HG02588 (cell line): ENCODE measurements around the gene C5orf58.

Source experiments
- ATAC-seq: cut with Tn5 transposase; IDR thresholded peaks from one replicate; pipeline ENCODE4 v1.9.1; 2021; ENCODE audit warnings: mild to moderate bottlenecking, moderate library complexity; ENCODE audit not compliant: unreplicated experiment

C5orf58 gene

GRCh38 chr5:170278611-170279458 lies 46.0 kb downstream of the C5orf58 start:
- ATAC-seq = peak; percentile 89

GRCh38 chr5:170279459-170279817 lies 46.7 kb downstream of the C5orf58 start:
- no peak for ATAC-seq

- ATAC-seq = no peak
Measured at GRCh38 chr5:170280011-170280493, 47.3 kb downstream of the C5orf58 start.

GRCh38 chr5:170283296-170283695 lies 50.5 kb downstream of the C5orf58 start:
- ATAC-seq = no peak

GRCh38 chr5:170284231-170284630 lies 51.4 kb downstream of the C5orf58 start:
- no peak for ATAC-seq

- ATAC-seq = no peak
Measured at GRCh38 chr5:170285181-170285580, 52.4 kb downstream of the C5orf58 start.

GRCh38 chr5:170286386-170286925 lies 53.7 kb downstream of the C5orf58 start:
- ATAC-seq = no peak

- no peak for ATAC-seq
Measured at GRCh38 chr5:170287532-170287931, 54.7 kb downstream of the C5orf58 start.

- no peak for ATAC-seq
Measured at GRCh38 chr5:170288151-170288550, 55.4 kb downstream of the C5orf58 start.

GRCh38 chr5:170288551-170288950 lies 55.8 kb downstream of the C5orf58 start:
- no peak for ATAC-seq

GRCh38 chr5:170289121-170289520 lies 56.3 kb downstream of the C5orf58 start:
- no peak for ATAC-seq

GRCh38 chr5:170289764-170290163 lies 57.0 kb downstream of the C5orf58 start:
- ATAC-seq = no peak

GRCh38 chr5:170290498-170290897 lies 57.7 kb downstream of the C5orf58 start:
- ATAC-seq = no peak

- no peak for ATAC-seq
Measured at GRCh38 chr5:170292179-170293104, 59.7 kb downstream of the C5orf58 start.

- peak; percentile 87 for ATAC-seq
Measured at GRCh38 chr5:170293273-170293672, 60.5 kb downstream of the C5orf58 start.

GRCh38 chr5:170294057-170294456 lies 61.3 kb downstream of the C5orf58 start:
- no peak for ATAC-seq

- ATAC-seq = no peak
Measured at GRCh38 chr5:170294556-170294955, 61.8 kb downstream of the C5orf58 start.
